ENCODE results near the gene KNSTRN. TPM values are rescaled to one million over a fixed set of nuclear protein-coding genes. Genes with fewer than 3 reads are reported as not detected.

Gene KNSTRN
- polyA plus RNA-seq, 1 donor (not counting 4 experiments of a cell fraction or from before 2014, with no cell fraction given): 42.4 TPM

DNA sequence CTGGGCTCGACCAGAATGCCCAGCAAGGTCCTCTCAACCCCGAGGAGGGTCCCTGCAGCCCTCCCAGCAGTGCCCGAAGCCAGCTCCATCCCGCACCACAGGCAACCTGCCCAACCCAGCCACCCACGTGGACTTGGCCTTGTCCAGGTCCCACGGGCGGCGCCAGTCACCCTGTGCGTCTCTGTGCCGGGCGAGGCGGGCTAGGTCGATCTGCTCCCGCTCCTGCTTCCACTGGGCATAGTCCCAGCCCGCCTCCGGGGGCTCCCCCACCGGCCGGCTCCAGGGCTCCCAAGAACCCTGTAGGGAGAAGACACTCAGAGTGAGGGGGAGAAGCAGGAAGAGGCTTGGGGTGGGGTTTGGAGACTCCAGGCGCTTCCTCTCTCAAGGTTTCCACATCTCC is 44.9 kb upstream of the KNSTRN start:
- peak overlapping the region; percentile 35 for H3K27ac ChIP-seq (ENCODE audit: control insufficient read depth, insufficient read depth, low read length)
- no peak overlapping the region for H2AFZ ChIP-seq (ENCODE audit: control insufficient read depth, low read length)
- dilution Hi-C loops (cut with MboI; ENCODE audit: extremely low pct_ligation_motif_present, low sequenced_read_pairs): no loop called here
- H3K27me3 ChIP-seq (ENCODE audit: control insufficient read depth, extremely low read depth, insufficient read depth, low read length): no peaks in the 10 kb centered on the region
- H4K20me1 ChIP-seq (ENCODE audit: control insufficient read depth, extremely low read depth, insufficient read depth, low read length): no peaks in the 10 kb centered on the region
- peak overlapping the region; percentile 97 for H3K4me2 ChIP-seq (ENCODE audit: control insufficient read depth, extremely low read depth, insufficient read depth, low read depth, low read length)
- peak overlapping the region; percentile 59 for H3K9ac ChIP-seq (ENCODE audit: control insufficient read depth, extremely low read depth, insufficient read depth, low read length)
- TF ChIP-seq, protein P1, sequence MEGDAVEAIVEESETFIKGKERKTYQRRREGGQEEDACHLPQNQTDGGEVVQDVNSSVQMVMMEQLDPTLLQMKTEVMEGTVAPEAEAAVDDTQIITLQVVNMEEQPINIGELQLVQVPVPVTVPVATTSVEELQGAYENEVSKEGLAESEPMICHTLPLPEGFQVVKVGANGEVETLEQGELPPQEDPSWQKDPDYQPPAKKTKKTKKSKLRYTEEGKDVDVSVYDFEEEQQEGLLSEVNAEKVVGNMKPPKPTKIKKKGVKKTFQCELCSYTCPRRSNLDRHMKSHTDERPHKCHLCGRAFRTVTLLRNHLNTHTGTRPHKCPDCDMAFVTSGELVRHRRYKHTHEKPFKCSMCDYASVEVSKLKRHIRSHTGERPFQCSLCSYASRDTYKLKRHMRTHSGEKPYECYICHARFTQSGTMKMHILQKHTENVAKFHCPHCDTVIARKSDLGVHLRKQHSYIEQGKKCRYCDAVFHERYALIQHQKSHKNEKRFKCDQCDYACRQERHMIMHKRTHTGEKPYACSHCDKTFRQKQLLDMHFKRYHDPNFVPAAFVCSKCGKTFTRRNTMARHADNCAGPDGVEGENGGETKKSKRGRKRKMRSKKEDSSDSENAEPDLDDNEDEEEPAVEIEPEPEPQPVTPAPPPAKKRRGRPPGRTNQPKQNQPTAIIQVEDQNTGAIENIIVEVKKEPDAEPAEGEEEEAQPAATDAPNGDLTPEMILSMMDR (optimal IDR thresholded peaks at IDR 0.05 in 1 of 3, IDR thresholded peaks at IDR 0.05 in 1 of 3, conservative IDR thresholded peaks at IDR 0.05 in 1 of 3; ENCODE audit: extremely low read depth in 1 of 3, insufficient read depth in 2 of 3, low read length in 3 of 3): no peak
- TF ChIP-seq EZH2 (IDR thresholded peaks at IDR 0.05; ENCODE audit: low read length): no peak
- H3K4me3 ChIP-seq (ENCODE audit: control insufficient read depth in 2 of 3, extremely low read depth in 1 of 3, insufficient read depth in 2 of 3, low read depth in 1 of 3, low read length in 3 of 3): peak overlapping the region; percentile 11 to 75 (median 56)
- no peaks in the 10 kb centered on the region for H3K9me3 ChIP-seq (ENCODE audit: control insufficient read depth, low read depth, low read length)
- H3K36me3 ChIP-seq (ENCODE audit: control insufficient read depth in 2 of 2, extremely low read depth in 1 of 2, insufficient read depth in 2 of 2, low read length in 2 of 2): peaks cover 22 to 39% of the 10 kb centered on the region in 2 experiments
- peaks cover 77% of the 10 kb centered on the region for H3K4me1 ChIP-seq (ENCODE audit: control insufficient read depth, extremely low read depth, insufficient read depth, low read length)
- DNase-seq (ENCODE audit: low read depth, low spot score): no peak
- no peak for FAIRE-seq
- no peaks in the 10 kb centered on the region for H3K9me1 ChIP-seq (ENCODE audit: control insufficient read depth, extremely low read depth, insufficient read depth, low read length)
- peaks cover 35% of the 10 kb centered on the region for H3K79me2 ChIP-seq (ENCODE audit: control insufficient read depth, insufficient read depth, low read length)

DNA sequence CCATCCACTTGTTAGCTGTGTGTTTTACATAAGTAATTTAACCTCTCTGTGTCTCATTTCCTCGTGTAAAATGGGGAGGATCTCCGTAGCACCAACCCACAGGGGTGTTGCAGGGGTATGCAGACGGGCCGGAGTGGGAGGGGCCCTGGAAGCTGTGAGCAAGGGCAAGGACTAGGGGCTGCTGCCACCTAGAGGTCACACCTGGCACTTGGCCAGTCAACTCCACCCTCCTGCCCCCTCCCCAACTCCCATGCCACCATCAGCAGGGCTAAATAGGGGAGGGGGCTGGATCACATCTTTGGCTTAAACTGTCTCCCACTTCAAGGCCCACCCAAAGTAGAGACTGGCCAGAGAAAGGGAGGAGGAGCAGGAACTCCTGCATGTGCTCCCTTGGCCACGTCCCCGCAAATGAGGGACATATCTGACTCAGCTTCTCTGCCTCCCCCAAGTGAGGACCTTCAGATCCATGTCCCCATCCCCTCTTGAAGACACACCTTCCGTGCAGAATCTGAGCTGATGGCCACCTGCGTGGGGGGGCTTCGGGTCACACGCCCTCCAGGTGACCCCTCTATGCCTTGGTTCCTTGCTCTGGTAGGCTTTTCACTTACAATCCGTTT is 44.4 kb upstream of the KNSTRN start:
- no peaks in the 10 kb centered on the region for H3K27me3 ChIP-seq (ENCODE audit: control insufficient read depth, extremely low read depth, insufficient read depth, low read length)
- H3K9me3 ChIP-seq (ENCODE audit: control insufficient read depth, low read depth, low read length): no peaks in the 10 kb centered on the region
- H3K36me3 ChIP-seq (ENCODE audit: control insufficient read depth in 2 of 2, extremely low read depth in 1 of 2, insufficient read depth in 2 of 2, low read length in 2 of 2): peaks cover 22 to 37% of the 10 kb centered on the region in 2 experiments
- no peak overlapping the region for H2AFZ ChIP-seq (ENCODE audit: control insufficient read depth, low read length)
- H3K9ac ChIP-seq (ENCODE audit: control insufficient read depth, extremely low read depth, insufficient read depth, low read length): peak overlapping the region; percentile 59
- peaks cover 83% of the 10 kb centered on the region for H3K4me1 ChIP-seq (ENCODE audit: control insufficient read depth, extremely low read depth, insufficient read depth, low read length)
- no peak for TF ChIP-seq EZH2 (IDR thresholded peaks at IDR 0.05; ENCODE audit: low read length)
- TF ChIP-seq, protein P1 (optimal IDR thresholded peaks at IDR 0.05 in 1 of 3, IDR thresholded peaks at IDR 0.05 in 1 of 3, conservative IDR thresholded peaks at IDR 0.05 in 1 of 3; ENCODE audit: extremely low read depth in 1 of 3, insufficient read depth in 2 of 3, low read length in 3 of 3): peak in 2 of 3 experiments; percentile 79 to 81
- dilution Hi-C loops (cut with MboI; ENCODE audit: extremely low pct_ligation_motif_present, low sequenced_read_pairs): no loop called here
- H3K27ac ChIP-seq (ENCODE audit: control insufficient read depth, insufficient read depth, low read length): peak overlapping the region; percentile 91
- H3K9me1 ChIP-seq (ENCODE audit: control insufficient read depth, extremely low read depth, insufficient read depth, low read length): no peaks in the 10 kb centered on the region
- peak overlapping the region; percentile 11 to 90 (median 75) for H3K4me3 ChIP-seq (ENCODE audit: control insufficient read depth in 2 of 3, extremely low read depth in 1 of 3, insufficient read depth in 2 of 3, low read depth in 1 of 3, low read length in 3 of 3)
- peaks cover 35% of the 10 kb centered on the region for H3K79me2 ChIP-seq (ENCODE audit: control insufficient read depth, insufficient read depth, low read length)
- DNase-seq (ENCODE audit: low read depth, low spot score): no peak
- peak overlapping the region; percentile 97 for H3K4me2 ChIP-seq (ENCODE audit: control insufficient read depth, extremely low read depth, insufficient read depth, low read depth, low read length)
- no peaks in the 10 kb centered on the region for H4K20me1 ChIP-seq (ENCODE audit: control insufficient read depth, extremely low read depth, insufficient read depth, low read length)
- peak; percentile 57 for FAIRE-seq

Measured in keratinocyte (primary cell).